Testis (tissue), 2 donors: ENCODE data around the gene FOXA2.

Experiments
- POLR2A ChIP-seq: fragments of 450-650 bp; IDR thresholded peaks from one replicate; pipeline ENCODE4 v1.6.1; 2017; ENCODE audit warnings: antibody characterized with exemption, mild to moderate bottlenecking, moderate library complexity
- TF ChIP-seq, protein P1 (sequence below), 3 experiments: fragments of 450-650 bp in 2 of 3; fragments of 200-600 bp in 1 of 3; sonication (generic) in 1 of 3; IDR thresholded peaks; one replicate each; pipeline ENCODE4 v1.5.1; 2016 to 2019; ENCODE audit warnings: antibody characterized with exemption in 3 of 3, mild to moderate bottlenecking in 2 of 3, moderate library complexity in 1 of 3

DNA sequence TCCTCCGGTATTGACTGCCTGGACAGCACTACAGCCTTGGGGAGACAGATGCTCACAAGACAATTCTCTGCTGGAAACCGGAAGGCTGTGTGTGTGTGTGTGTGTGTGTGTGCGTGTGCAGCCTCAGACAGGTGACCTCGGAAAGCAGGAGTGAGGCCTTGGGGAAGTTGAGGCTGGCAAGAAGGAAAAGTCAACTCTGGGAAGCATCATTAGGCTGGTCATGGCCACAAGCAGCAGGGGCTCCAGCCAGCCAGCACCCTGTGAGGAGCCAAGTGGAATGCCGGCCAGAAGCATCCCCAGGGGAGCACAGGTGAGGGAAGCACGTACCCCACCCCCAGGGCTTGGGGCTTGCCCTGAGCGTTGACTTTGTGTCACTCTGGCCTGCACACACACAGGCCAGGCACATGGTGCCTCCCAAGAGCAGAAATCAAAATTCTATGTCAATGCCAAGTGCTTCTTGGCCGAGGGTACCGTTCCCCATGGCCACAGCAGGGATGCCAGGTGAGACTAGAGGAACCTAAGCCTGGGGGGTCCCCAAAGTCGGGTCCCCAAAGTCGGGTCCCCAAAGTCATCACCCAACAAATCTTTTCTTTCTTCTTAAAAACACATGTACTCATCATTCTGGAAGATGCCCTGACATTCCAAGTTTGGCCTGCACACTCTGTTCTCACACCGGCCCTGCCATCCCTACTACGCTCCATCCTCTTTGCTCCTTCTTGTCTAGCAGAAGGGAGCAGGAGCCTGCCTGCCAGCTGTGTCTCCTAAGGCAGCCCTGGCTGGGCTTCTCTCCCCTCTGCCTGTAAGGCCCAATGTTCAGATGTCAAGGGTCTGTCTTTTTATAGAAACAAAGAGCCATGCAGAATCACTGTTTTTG is 26.7 kb downstream of the FOXA2 start:
- TF ChIP-seq, protein P1, sequence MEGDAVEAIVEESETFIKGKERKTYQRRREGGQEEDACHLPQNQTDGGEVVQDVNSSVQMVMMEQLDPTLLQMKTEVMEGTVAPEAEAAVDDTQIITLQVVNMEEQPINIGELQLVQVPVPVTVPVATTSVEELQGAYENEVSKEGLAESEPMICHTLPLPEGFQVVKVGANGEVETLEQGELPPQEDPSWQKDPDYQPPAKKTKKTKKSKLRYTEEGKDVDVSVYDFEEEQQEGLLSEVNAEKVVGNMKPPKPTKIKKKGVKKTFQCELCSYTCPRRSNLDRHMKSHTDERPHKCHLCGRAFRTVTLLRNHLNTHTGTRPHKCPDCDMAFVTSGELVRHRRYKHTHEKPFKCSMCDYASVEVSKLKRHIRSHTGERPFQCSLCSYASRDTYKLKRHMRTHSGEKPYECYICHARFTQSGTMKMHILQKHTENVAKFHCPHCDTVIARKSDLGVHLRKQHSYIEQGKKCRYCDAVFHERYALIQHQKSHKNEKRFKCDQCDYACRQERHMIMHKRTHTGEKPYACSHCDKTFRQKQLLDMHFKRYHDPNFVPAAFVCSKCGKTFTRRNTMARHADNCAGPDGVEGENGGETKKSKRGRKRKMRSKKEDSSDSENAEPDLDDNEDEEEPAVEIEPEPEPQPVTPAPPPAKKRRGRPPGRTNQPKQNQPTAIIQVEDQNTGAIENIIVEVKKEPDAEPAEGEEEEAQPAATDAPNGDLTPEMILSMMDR (IDR thresholded peaks at IDR 0.05): no peak
- TF ChIP-seq POLR2A: no peak
